Stomach smooth muscle (tissue), 2 donors: Measurements from ENCODE around the gene LRRC8A.

Source experiments
- H3K27ac ChIP-seq: one replicate; pipeline ENCODE4 v1.7.0; 2013; ENCODE audit warnings: mild to moderate bottlenecking, low read length, inconsistent platforms
- H3K27me3 ChIP-seq, 2 donors: one replicate each; pipeline ENCODE4 v1.7.0; 2013; ENCODE audit warnings: low read length in 2 of 2; ENCODE audit not compliant: insufficient read depth in 2 of 2, control insufficient read depth in 1 of 2
- H3K36me3 ChIP-seq, 2 donors: one replicate each; pipeline ENCODE4 v1.7.0; 2013; ENCODE audit warnings: low read length in 2 of 2; ENCODE audit not compliant: control insufficient read depth in 2 of 2, insufficient read depth in 2 of 2
- H3K4me1 ChIP-seq: one replicate; pipeline ENCODE4 v1.7.0; 2013; ENCODE audit warnings: low read length; ENCODE audit not compliant: control insufficient read depth, insufficient read depth
- H3K4me3 ChIP-seq, 2 donors: one replicate each; pipeline ENCODE4 v1.7.0; 2013; ENCODE audit warnings: low read length in 2 of 2
- H3K9ac ChIP-seq, 2 donors: one replicate each; pipeline ENCODE4 v1.7.0; 2013; ENCODE audit warnings: low read length in 2 of 2, mild to moderate bottlenecking in 1 of 2
- H3K9me3 ChIP-seq, 2 donors: one replicate each; pipeline ENCODE4 v1.7.0; 2013; ENCODE audit warnings: low read length in 2 of 2; ENCODE audit not compliant: control insufficient read depth in 2 of 2
- donor health status: healthy.
- donor health status: Pancreatic carcinoma.

The LRRC8A gene

GRCh38 chr9:128913048-128913900, 31.3 kb downstream of the LRRC8A start:
- H3K9ac ChIP-seq: no peak overlapping the region
- no peaks in the 10 kb centered on the region for H3K27me3 ChIP-seq
- no peaks in the 10 kb centered on the region for H3K9me3 ChIP-seq
- peaks cover 22 to 25% of the 10 kb centered on the region in 2 donors for H3K36me3 ChIP-seq
- H3K4me3 ChIP-seq: peak overlapping the region in 1 of 2 donors; percentile 15
- peak overlapping the region; percentile 31 for H3K27ac ChIP-seq
- H3K4me1 ChIP-seq: peaks cover 65% of the 10 kb centered on the region

GRCh38 chr9:128913995-128914772, 32.3 kb downstream of the LRRC8A start:
- Histone ChIP-seq H3K27me3 (no peaks in the 10 kb centered on the region), H3K9ac (no peak overlapping the region), H3K4me1 (peaks cover 67% of the 10 kb centered on the region), H3K36me3 (peaks cover 15 to 16% of the 10 kb centered on the region in 2 donors), H3K27ac (no peak overlapping the region), H3K4me3 (no peak overlapping the region), H3K9me3 (no peaks in the 10 kb centered on the region)

GRCh38 chr9:128916204-128916603, 34.3 kb downstream of the LRRC8A start:
- peaks cover 6 to 15% of the 10 kb centered on the region in 2 donors for H3K36me3 ChIP-seq
- no peaks in the 10 kb centered on the region for H3K9me3 ChIP-seq
- no peak overlapping the region for H3K4me3 ChIP-seq
- H3K27ac ChIP-seq: peak overlapping the region; percentile 62
- no peak overlapping the region for H3K9ac ChIP-seq
- no peaks in the 10 kb centered on the region for H3K27me3 ChIP-seq
- H3K4me1 ChIP-seq: peaks cover 59% of the 10 kb centered on the region

- H3K27ac ChIP-seq: peak overlapping the region; percentile 62
- H3K27me3 ChIP-seq: no peaks in the 10 kb centered on the region
- peaks cover 6 to 15% of the 10 kb centered on the region in 2 donors for H3K36me3 ChIP-seq
- peak overlapping the region in 1 of 2 donors; percentile 5 for H3K9ac ChIP-seq
- H3K9me3 ChIP-seq: no peaks in the 10 kb centered on the region
- no peak overlapping the region for H3K4me3 ChIP-seq
- peaks cover 57% of the 10 kb centered on the region for H3K4me1 ChIP-seq
Measured at GRCh38 chr9:128916745-128917144, 34.8 kb downstream of the LRRC8A start.

- Histone ChIP-seq H3K36me3 (peaks cover 6 to 15% of the 10 kb centered on the region in 2 donors), H3K9me3 (no peaks in the 10 kb centered on the region), H3K9ac (no peak overlapping the region), H3K4me3 (peak overlapping the region in 1 of 2 donors; percentile 15), H3K27ac (peak overlapping the region; percentile 2), H3K4me1 (peaks cover 57% of the 10 kb centered on the region), H3K27me3 (no peaks in the 10 kb centered on the region)
Measured at GRCh38 chr9:128917151-128917849, 35.4 kb downstream of the LRRC8A start.

- no peak overlapping the region for H3K4me3 ChIP-seq
- peaks cover 6 to 15% of the 10 kb centered on the region in 2 donors for H3K36me3 ChIP-seq
- H3K4me1 ChIP-seq: peaks cover 49% of the 10 kb centered on the region
- H3K27me3 ChIP-seq: no peaks in the 10 kb centered on the region
- H3K9ac ChIP-seq: no peak overlapping the region
- no peak overlapping the region for H3K27ac ChIP-seq
- H3K9me3 ChIP-seq: no peaks in the 10 kb centered on the region
Measured at GRCh38 chr9:128918921-128919320, 37.0 kb downstream of the LRRC8A start.

- no peaks in the 10 kb centered on the region for H3K27me3 ChIP-seq
- H3K4me1 ChIP-seq: peaks cover 44% of the 10 kb centered on the region
- no peak overlapping the region for H3K27ac ChIP-seq
- H3K4me3 ChIP-seq: no peak overlapping the region
- no peak overlapping the region for H3K9ac ChIP-seq
- peaks cover 6 to 15% of the 10 kb centered on the region in 2 donors for H3K36me3 ChIP-seq
- H3K9me3 ChIP-seq: no peaks in the 10 kb centered on the region
Measured at GRCh38 chr9:128919402-128920089, 37.6 kb downstream of the LRRC8A start.

GRCh38 chr9:128920381-128921058, 38.6 kb downstream of the LRRC8A start, which contains the start of gene PHYHD1:
TSS of gene PHYHD1 (plus strand) at chr9:128920982. CDS start at chr9:128922324, 1,342 bp downstream.
- Histone ChIP-seq H3K4me3 (peak within 1 kb of the TSS; percentile 77), H3K9ac (peak within 1 kb of the TSS; percentile 73 to 79), H3K27ac (peak within 1 kb of the TSS; percentile 76), H3K9me3 (no peaks in the 10 kb centered on the region), H3K36me3 (peaks cover 6 to 15% of the 10 kb centered on the region in 2 donors), H3K4me1 (peaks cover 44% of the 10 kb centered on the region), H3K27me3 (no peaks in the 10 kb centered on the region)

GRCh38 chr9:128921881-128922763, 40.2 kb downstream of the LRRC8A start:
- Histone ChIP-seq H3K27me3 (no peaks in the 10 kb centered on the region), H3K9me3 (no peaks in the 10 kb centered on the region), H3K36me3 (peaks cover 2 to 8% of the 10 kb centered on the region in 2 donors), H3K27ac (peak overlapping the region; percentile 76), H3K4me3 (peak overlapping the region; percentile 77), H3K9ac (peak overlapping the region; percentile 73 to 79), H3K4me1 (peaks cover 30% of the 10 kb centered on the region)
